ENCODE measurements around the gene PDE9A. TPM values are rescaled to one million over a fixed set of nuclear protein-coding genes. Genes with fewer than 3 reads are reported as not detected.

Gene PDE9A
- total and polyA plus RNA-seq, 2 experiments from 2014 or later: not detected

- DNase-seq: no peak
- H3K27ac ChIP-seq: no peak overlapping the region
- in situ Hi-C loops (cut with MboI): no loop called here
- H3K4me2 ChIP-seq (ENCODE audit: unreplicated experiment): no peak overlapping the region
- H3K36me3 ChIP-seq (ENCODE audit: low read depth): no peaks in the 10 kb centered on the region
- H3K9me3 ChIP-seq (ENCODE audit: low read depth): no peaks in the 10 kb centered on the region
- H2AFZ ChIP-seq: no peak overlapping the region
- no peak overlapping the region for H3K4me3 ChIP-seq
- H4K20me1 ChIP-seq (ENCODE audit: insufficient read depth): no peaks in the 10 kb centered on the region
- H3K9ac ChIP-seq: no peak overlapping the region
- H3K4me1 ChIP-seq (ENCODE audit: insufficient read depth): peaks cover 12% of the 10 kb centered on the region
- H3F3A ChIP-seq (ENCODE audit: insufficient read depth): peaks cover 22% of the 10 kb centered on the region
- no peaks in the 10 kb centered on the region for H3K79me2 ChIP-seq (ENCODE audit: insufficient read depth)
- WGBS, 2 experiments (ENCODE audit: low coverage in 1 of 2, low lambda C conversion rate in 2 of 2, missing lambda C conversion rate in 2 of 2): 80 to 87% methylated on average over 33 to 35 of the region's 36 CpGs
- TF ChIP-seq EZH2phosphoT487 (IDR thresholded peaks at IDR 0.05; ENCODE audit: insufficient read depth, low read depth): no peak
- TF ChIP-seq EZH2 (IDR thresholded peaks at IDR 0.05; ENCODE audit: insufficient read depth, poor library complexity, severe bottlenecking): no peak
- H3K27me3 ChIP-seq (replicated peaks; ENCODE audit: insufficient read depth): peaks cover 46% of the 10 kb centered on the region
- H3K9me2 ChIP-seq (ENCODE audit: insufficient read depth): no peaks in the 10 kb centered on the region
Measured at GRCh38 chr21:42637267-42638041, 16.0 kb upstream of the PDE9A start.

- in situ Hi-C loops (cut with MboI): no loop called here
- Histone ChIP-seq H4K20me1 (ENCODE audit: insufficient read depth) (no peaks in the 10 kb centered on the region), H3K9me3 (ENCODE audit: low read depth) (no peaks in the 10 kb centered on the region), H3K36me3 (ENCODE audit: low read depth) (no peaks in the 10 kb centered on the region), H3K79me2 (ENCODE audit: insufficient read depth) (no peaks in the 10 kb centered on the region), H3K4me1 (ENCODE audit: insufficient read depth) (peaks cover 12% of the 10 kb centered on the region), H3K9ac (no peak overlapping the region), H3K27me3 (replicated peaks; ENCODE audit: insufficient read depth) (peaks cover 50% of the 10 kb centered on the region), H3F3A (ENCODE audit: insufficient read depth) (peaks cover 22% of the 10 kb centered on the region), H2AFZ (no peak overlapping the region), H3K9me2 (ENCODE audit: insufficient read depth) (no peaks in the 10 kb centered on the region), H3K27ac (no peak overlapping the region), H3K4me3 (no peak overlapping the region), H3K4me2 (ENCODE audit: unreplicated experiment) (no peak overlapping the region)
- DNase-seq: no peak
- WGBS, 2 experiments (ENCODE audit: low coverage in 1 of 2, low lambda C conversion rate in 2 of 2, missing lambda C conversion rate in 2 of 2): 41 to 46% methylated on average over 18 to 19 of the region's 19 CpGs
- no peak for TF ChIP-seq EZH2phosphoT487 (IDR thresholded peaks at IDR 0.05; ENCODE audit: insufficient read depth, low read depth)
- TF ChIP-seq EZH2 (IDR thresholded peaks at IDR 0.05; ENCODE audit: insufficient read depth, poor library complexity, severe bottlenecking): no peak
Measured at GRCh38 chr21:42638266-42638863, 15.1 kb upstream of the PDE9A start.

- in situ Hi-C loops (cut with MboI): no loop called here
- 76 to 77% methylated on average over 6 to 8 of the region's 8 CpGs for WGBS, 2 experiments (ENCODE audit: low coverage in 1 of 2, low lambda C conversion rate in 2 of 2, missing lambda C conversion rate in 2 of 2)
- Histone ChIP-seq H3K36me3 (ENCODE audit: low read depth) (no peaks in the 10 kb centered on the region), H3K9ac (no peak overlapping the region), H3K4me3 (no peak overlapping the region), H3K4me1 (ENCODE audit: insufficient read depth) (peaks cover 12% of the 10 kb centered on the region), H3K4me2 (ENCODE audit: unreplicated experiment) (no peak overlapping the region), H3F3A (ENCODE audit: insufficient read depth) (peaks cover 22% of the 10 kb centered on the region), H3K9me2 (ENCODE audit: insufficient read depth) (no peaks in the 10 kb centered on the region), H3K27ac (no peak overlapping the region), H3K9me3 (ENCODE audit: low read depth) (no peaks in the 10 kb centered on the region), H3K27me3 (replicated peaks; ENCODE audit: insufficient read depth) (peaks cover 48% of the 10 kb centered on the region), H2AFZ (no peak overlapping the region), H4K20me1 (ENCODE audit: insufficient read depth) (no peaks in the 10 kb centered on the region), H3K79me2 (ENCODE audit: insufficient read depth) (no peaks in the 10 kb centered on the region)
- no peak for DNase-seq
- no peak for TF ChIP-seq EZH2phosphoT487 (IDR thresholded peaks at IDR 0.05; ENCODE audit: insufficient read depth, low read depth)
- TF ChIP-seq EZH2 (IDR thresholded peaks at IDR 0.05; ENCODE audit: insufficient read depth, poor library complexity, severe bottlenecking): no peak
Measured at GRCh38 chr21:42639646-42640152, 13.7 kb upstream of the PDE9A start.

GRCh38 chr21:42640486-42640885 lies 12.9 kb upstream of the PDE9A start:
- H3F3A ChIP-seq (ENCODE audit: insufficient read depth): peaks cover 15% of the 10 kb centered on the region
- H3K9ac ChIP-seq: no peak overlapping the region
- H3K27ac ChIP-seq: no peak overlapping the region
- H3K27me3 ChIP-seq (replicated peaks; ENCODE audit: insufficient read depth): peaks cover 48% of the 10 kb centered on the region
- H3K4me2 ChIP-seq (ENCODE audit: unreplicated experiment): no peak overlapping the region
- H3K9me2 ChIP-seq (ENCODE audit: insufficient read depth): no peaks in the 10 kb centered on the region
- H3K9me3 ChIP-seq (ENCODE audit: low read depth): no peaks in the 10 kb centered on the region
- H3K36me3 ChIP-seq (ENCODE audit: low read depth): no peaks in the 10 kb centered on the region
- DNase-seq: no peak
- no peaks in the 10 kb centered on the region for H4K20me1 ChIP-seq (ENCODE audit: insufficient read depth)
- WGBS, 2 experiments (ENCODE audit: low coverage in 1 of 2, low lambda C conversion rate in 2 of 2, missing lambda C conversion rate in 2 of 2): 21 to 26% methylated on average over 4 of the region's 4 CpGs
- TF ChIP-seq EZH2 (IDR thresholded peaks at IDR 0.05; ENCODE audit: insufficient read depth, poor library complexity, severe bottlenecking) (no peak), EZH2phosphoT487 (IDR thresholded peaks at IDR 0.05; ENCODE audit: insufficient read depth, low read depth) (no peak)
- H3K4me3 ChIP-seq: no peak overlapping the region
- in situ Hi-C loops (cut with MboI): no loop called here
- H3K4me1 ChIP-seq (ENCODE audit: insufficient read depth): peaks cover 12% of the 10 kb centered on the region
- H3K79me2 ChIP-seq (ENCODE audit: insufficient read depth): no peaks in the 10 kb centered on the region
- H2AFZ ChIP-seq: no peak overlapping the region
